Karpas-422 (cell line): ENCODE results near the gene MFSD6. TPM values are rescaled to one million over a fixed set of nuclear protein-coding genes. Genes with fewer than 3 reads are reported as not detected.

Experiments
- DNase-seq: peaks from one replicate; pipeline ENCODE4 v3.0.0-alpha.2; 2015
- H2AFZ ChIP-seq: fragments of 200-600 bp; sonication (generic); 2 replicates; pipeline ENCODE4 v1.6.1; 2014; ENCODE audit warnings: antibody characterized with exemption, low read length, mixed read lengths
- H3K27ac ChIP-seq: fragments of 200-600 bp; sonication (generic); 2 replicates; pipeline ENCODE4 v1.5.1; 2014; ENCODE audit warnings: mild to moderate bottlenecking, low read length, moderate library complexity
- H3K27me3 ChIP-seq: fragments of 200-600 bp; sonication (generic); 2 replicates; pipeline ENCODE4 v1.6.1; 2014; ENCODE audit warnings: low read length, mixed read lengths
- H3K36me3 ChIP-seq: fragments of 200-600 bp; sonication (generic); 2 replicates; pipeline ENCODE4 v1.6.1; 2014; ENCODE audit warnings: low read length, mixed read lengths; ENCODE audit not compliant: insufficient read depth
- H3K4me1 ChIP-seq: fragments of 200-600 bp; sonication (generic); 2 replicates; pipeline ENCODE4 v1.6.1; 2014; ENCODE audit warnings: mild to moderate bottlenecking, low read length, mixed read lengths
- H3K4me2 ChIP-seq: fragments of 200-600 bp; sonication (generic); 2 replicates; pipeline ENCODE4 v1.6.1; 2014; ENCODE audit warnings: low read length, low read depth, mild to moderate bottlenecking; ENCODE audit not compliant: poor library complexity, severe bottlenecking
- H3K4me3 ChIP-seq: fragments of 200-600 bp; sonication (generic); 2 replicates; pipeline ENCODE4 v1.5.1; 2014; ENCODE audit warnings: mild to moderate bottlenecking, antibody characterized with exemption, low read length, mixed read lengths
- H3K79me2 ChIP-seq: fragments of 200-600 bp; sonication (generic); 2 replicates; pipeline ENCODE4 v1.6.1; 2014; ENCODE audit warnings: mild to moderate bottlenecking, low read length, mixed read lengths
- H3K9ac ChIP-seq: fragments of 200-600 bp; sonication (generic); 2 replicates; pipeline ENCODE4 v1.6.0; 2014; ENCODE audit warnings: low read length
- H3K9me2 ChIP-seq: fragments of 200-600 bp; sonication (generic), shearing (Covaris generic); replicated peaks from 2 replicates; pipeline ENCODE4 v1.6.0; 2014; ENCODE audit warnings: mild to moderate bottlenecking, low read length, moderate library complexity; ENCODE audit not compliant: insufficient read depth
- H3K9me3 ChIP-seq: fragments of 300-700, 200-600 bp; sonication (generic); 2 replicates; pipeline ENCODE4 v1.6.1; 2014; ENCODE audit warnings: low read length, mixed read lengths
- H4K20me1 ChIP-seq: fragments of 200-600 bp; sonication (generic); 2 replicates; pipeline ENCODE4 v1.6.1; 2014; ENCODE audit warnings: mild to moderate bottlenecking, antibody characterized with exemption, low read length, low read depth; ENCODE audit not compliant: insufficient read depth
- total RNA-seq: library from RNA; depleted of rRNA; stranded (reverse); fragments of >200 nt; shearing (Covaris generic); gene quantifications from 2 replicates; pipeline ENCODE4 v1.2.3, GENCODE V29; 2014; ENCODE audit warnings: low replicate concordance

The MFSD6 gene
- total RNA-seq, 1 experiment from 2014 or later = 65.9 TPM

- Histone ChIP-seq H3K9me3 (no peaks in the 10 kb centered on the region), H3K27ac (peak overlapping the region; percentile 47), H3K27me3 (no peaks in the 10 kb centered on the region), H3K4me3 (no peak overlapping the region), H4K20me1 (no peaks in the 10 kb centered on the region), H3K9me2 (no peaks in the 10 kb centered on the region), H3K4me2 (no peak overlapping the region), H3K4me1 (peaks cover 34% of the 10 kb centered on the region), H3K36me3 (no peaks in the 10 kb centered on the region; the same call in 1 of the 2 replicates), H3K9ac (no peak overlapping the region; the same call in 1 of the 2 replicates), H2AFZ (no peak overlapping the region), H3K79me2 (peaks cover 56% of the 10 kb centered on the region)
- DNase-seq = no peak
Measured at GRCh38 chr2:190431907-190432306, 23.8 kb downstream of the MFSD6 start.

- Histone ChIP-seq H3K4me2 (peak overlapping the region; percentile 46), H3K79me2 (peaks cover 57% of the 10 kb centered on the region)
- no peak for DNase-seq
Measured at GRCh38 chr2:190432567-190433231, 24.5 kb downstream of the MFSD6 start.

GRCh38 chr2:190435031-190435670 is 27.0 kb downstream of the MFSD6 start:
- Histone ChIP-seq H3K4me2 (no peak overlapping the region), H3K9me3 (no peaks in the 10 kb centered on the region), H2AFZ (no peak overlapping the region), H4K20me1 (no peaks in the 10 kb centered on the region), H3K27ac (0 out of 2 replicates have a peak overlapping the region, but pooled peaks have one; percentile 9), H3K4me1 (peaks cover 43% of the 10 kb centered on the region), H3K36me3 (no peaks in the 10 kb centered on the region), H3K27me3 (no peaks in the 10 kb centered on the region), H3K79me2 (peaks cover 69% of the 10 kb centered on the region), H3K9me2 (no peaks in the 10 kb centered on the region), H3K4me3 (no peak overlapping the region), H3K9ac (no peak overlapping the region)
- DNase-seq = no peak

More at GRCh38 chr2:190432567-190433231, 24.5 kb downstream of the MFSD6 start:
- peak overlapping the region; percentile 47 for H3K27ac ChIP-seq
- no peaks in the 10 kb centered on the region for H3K9me2 ChIP-seq
- no peaks in the 10 kb centered on the region for H4K20me1 ChIP-seq
- H2AFZ ChIP-seq = no peak overlapping the region
- no peaks in the 10 kb centered on the region for H3K27me3 ChIP-seq
- no peak overlapping the region for H3K9ac ChIP-seq
- H3K36me3 ChIP-seq = no peaks in the 10 kb centered on the region
- peaks cover 34% of the 10 kb centered on the region for H3K4me1 ChIP-seq
- H3K4me3 ChIP-seq = no peak overlapping the region
- H3K9me3 ChIP-seq = no peaks in the 10 kb centered on the region

GRCh38 chr2:190436557-190436956 is 28.4 kb downstream of the MFSD6 start:
- no peak for DNase-seq
- Histone ChIP-seq H3K4me1 (peaks cover 57% of the 10 kb centered on the region), H3K36me3 (no peaks in the 10 kb centered on the region)

GRCh38 chr2:190440113-190440512 is 32.0 kb downstream of the MFSD6 start:
- no peak for DNase-seq
- Histone ChIP-seq H3K4me3 (peak overlapping the region; percentile 64; the same call in 1 of the 2 replicates), H3K27me3 (no peaks in the 10 kb centered on the region), H3K27ac (peak overlapping the region; percentile 90), H3K4me2 (peak overlapping the region; percentile 76), H4K20me1 (no peaks in the 10 kb centered on the region), H3K4me1 (peaks cover 63% of the 10 kb centered on the region), H3K9ac (no peak overlapping the region), H3K36me3 (no peaks in the 10 kb centered on the region), H3K9me3 (no peaks in the 10 kb centered on the region), H3K79me2 (peaks cover 88% of the 10 kb centered on the region), H2AFZ (no peak overlapping the region), H3K9me2 (no peaks in the 10 kb centered on the region)

More at GRCh38 chr2:190436557-190436956, 28.4 kb downstream of the MFSD6 start:
- Histone ChIP-seq H3K27me3 (no peaks in the 10 kb centered on the region), H3K79me2 (peaks cover 83% of the 10 kb centered on the region), H3K9me2 (no peaks in the 10 kb centered on the region), H3K9ac (no peak overlapping the region), H4K20me1 (no peaks in the 10 kb centered on the region), H3K4me2 (no peak overlapping the region), H3K27ac (no peak overlapping the region), H3K4me3 (no peak overlapping the region), H2AFZ (no peak overlapping the region), H3K9me3 (no peaks in the 10 kb centered on the region)

GRCh38 chr2:190441564-190441963 is 33.4 kb downstream of the MFSD6 start:
- no peak overlapping the region for H2AFZ ChIP-seq
- peak overlapping the region; percentile 90 for H3K27ac ChIP-seq
- H3K9ac ChIP-seq = peak overlapping the region; percentile 67
- no peaks in the 10 kb centered on the region for H3K36me3 ChIP-seq
- H3K79me2 ChIP-seq = peaks cover 96% of the 10 kb centered on the region
- H3K27me3 ChIP-seq = no peaks in the 10 kb centered on the region
- peaks cover 68% of the 10 kb centered on the region for H3K4me1 ChIP-seq
- H4K20me1 ChIP-seq = no peaks in the 10 kb centered on the region
- peak overlapping the region; percentile 64 for H3K4me3 ChIP-seq
- peak; percentile 72 for DNase-seq
- H3K9me3 ChIP-seq = no peaks in the 10 kb centered on the region
- no peaks in the 10 kb centered on the region for H3K9me2 ChIP-seq
- peak overlapping the region; percentile 76 for H3K4me2 ChIP-seq

GRCh38 chr2:190443055-190443454 is 34.9 kb downstream of the MFSD6 start:
- Histone ChIP-seq H3K27ac (peak overlapping the region; percentile 90), H3K9ac (peak overlapping the region; percentile 67), H3K27me3 (no peaks in the 10 kb centered on the region), H2AFZ (no peak overlapping the region), H3K4me3 (peak overlapping the region; percentile 64), H4K20me1 (no peaks in the 10 kb centered on the region), H3K4me2 (peak overlapping the region; percentile 76), H3K36me3 (no peaks in the 10 kb centered on the region), H3K4me1 (peaks cover 71% of the 10 kb centered on the region), H3K79me2 (peaks cover 98% of the 10 kb centered on the region), H3K9me2 (no peaks in the 10 kb centered on the region), H3K9me3 (no peaks in the 10 kb centered on the region)
- no peak for DNase-seq

GRCh38 chr2:190443778-190444481 is 35.8 kb downstream of the MFSD6 start:
- no peak overlapping the region for H2AFZ ChIP-seq
- H3K27ac ChIP-seq = peak overlapping the region; percentile 90
- H3K4me3 ChIP-seq = peak overlapping the region; percentile 64; the same call in 1 of the 2 replicates
- H3K4me1 ChIP-seq = peaks cover 71% of the 10 kb centered on the region
- no peaks in the 10 kb centered on the region for H4K20me1 ChIP-seq
- H3K9me3 ChIP-seq = no peaks in the 10 kb centered on the region
- no peaks in the 10 kb centered on the region for H3K36me3 ChIP-seq
- H3K4me2 ChIP-seq = peak overlapping the region; percentile 76
- DNase-seq = no peak
- H3K9ac ChIP-seq = peak overlapping the region; percentile 67
- H3K79me2 ChIP-seq = peaks cover 100% of the 10 kb centered on the region
- no peaks in the 10 kb centered on the region for H3K9me2 ChIP-seq
- H3K27me3 ChIP-seq = no peaks in the 10 kb centered on the region
